GM23248 (cell line): Measurements from ENCODE around the gene MOXD1.

ENCODE experiments used
- EZH2 ChIP-seq: fragments of 200-600 bp; sonication (generic); IDR thresholded peaks from 2 replicates; pipeline ENCODE4 v1.6.1; 2018; ENCODE audit warnings: antibody characterized with exemption, mild to moderate bottlenecking; ENCODE audit not compliant: insufficient read depth, poor library complexity, severe bottlenecking
- EZH2phosphoT487 ChIP-seq: fragments of 200-600 bp; sonication (generic); IDR thresholded peaks from 2 replicates; pipeline ENCODE4 v1.6.1; 2018; ENCODE audit warnings: antibody characterized with exemption, moderate library complexity, mild to moderate bottlenecking, low read depth; ENCODE audit not compliant: insufficient read depth

DNA sequence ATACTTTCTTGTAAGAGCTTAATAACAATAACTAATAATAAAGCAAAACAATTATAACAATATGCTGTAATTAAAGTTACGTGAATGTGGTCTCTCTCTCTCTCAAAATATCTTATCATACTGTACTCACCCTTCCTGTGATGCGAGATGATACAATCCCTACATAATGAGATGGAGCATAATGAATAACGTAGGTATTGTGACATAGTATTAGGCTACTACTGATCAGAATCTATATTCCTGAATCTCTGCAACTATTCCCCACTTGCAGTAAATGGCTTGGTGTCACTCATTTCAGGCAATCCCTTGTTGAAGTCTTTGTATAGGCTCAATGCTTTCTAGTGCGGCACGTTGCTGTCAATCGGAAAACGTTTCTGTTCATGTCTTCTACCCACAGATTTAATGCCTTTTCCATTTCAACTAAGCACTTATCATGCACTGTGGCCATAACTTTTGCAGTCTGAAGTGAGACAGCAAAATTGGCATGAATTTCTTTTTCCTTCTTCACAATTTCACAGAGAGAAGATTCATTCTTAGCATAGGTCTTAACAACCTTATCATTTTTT lies 32.3 kb downstream of the MOXD1 start:
- TF ChIP-seq EZH2: no peak
- TF ChIP-seq EZH2phosphoT487: no peak
